BLaER1 (cell line): ENCODE data around the gene WAC.

Experiments used
- H3K27ac ChIP-seq: shearing (Covaris generic); formaldehyde crosslinking; 2 replicates; pipeline ENCODE4 v1.8.1; 2022
- H3K27me3 ChIP-seq: shearing (Covaris generic); formaldehyde crosslinking; 2 replicates; pipeline ENCODE4 v1.8.1; 2022
- H3K36me3 ChIP-seq: shearing (Covaris generic); formaldehyde crosslinking; 2 replicates; pipeline ENCODE4 v1.8.1; 2022
- H3K4me1 ChIP-seq: shearing (Covaris generic); formaldehyde crosslinking; 2 replicates; pipeline ENCODE4 v1.8.1; 2022
- H3K4me2 ChIP-seq: shearing (Covaris generic); formaldehyde crosslinking; 2 replicates; pipeline ENCODE4 v1.8.1; 2022
- H3K4me3 ChIP-seq: shearing (Covaris generic); formaldehyde crosslinking; 2 replicates; pipeline ENCODE4 v1.8.1; 2022
- H3K9ac ChIP-seq: shearing (Covaris generic); formaldehyde crosslinking; 2 replicates; pipeline ENCODE4 v1.8.1; 2022
- H3K9me3 ChIP-seq: shearing (Covaris generic); formaldehyde crosslinking; 2 replicates; pipeline ENCODE4 v1.8.1; 2022
- H4K20me1 ChIP-seq: shearing (Covaris generic); formaldehyde crosslinking; 2 replicates; pipeline ENCODE4 v1.8.1; 2022
- Cebpa-rat ChIP-seq: shearing (Covaris generic); IDR thresholded peaks from 2 replicates; pipeline ENCODE4 v1.8.1; 2022

Gene WAC

DNA sequence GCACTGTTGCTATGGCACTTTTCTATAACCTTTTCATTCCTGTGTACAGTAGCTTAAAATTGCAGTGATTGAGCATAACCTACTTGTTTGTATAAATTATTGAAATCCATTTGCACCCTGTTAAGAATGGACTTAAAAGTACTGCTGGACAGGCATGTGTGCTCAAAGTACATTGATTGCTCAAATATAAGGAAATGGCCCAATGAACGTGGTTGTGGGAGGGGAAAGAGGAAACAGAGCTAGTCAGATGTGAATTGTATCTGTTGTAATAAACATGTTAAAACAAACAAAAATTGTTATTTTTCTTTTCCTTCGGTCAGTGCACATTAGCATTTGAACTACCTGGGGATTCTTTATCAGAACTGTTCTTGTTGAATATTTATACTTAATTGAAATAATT lies 87.3 kb downstream of the WAC start:
- no peak overlapping the region for H3K9ac ChIP-seq
- peaks cover 64% of the 10 kb centered on the region for H3K36me3 ChIP-seq
- TF ChIP-seq Cebpa-rat, result no peak
- no peak overlapping the region for H3K27ac ChIP-seq
- H3K27me3 ChIP-seq, result no peaks in the 10 kb centered on the region
- H3K4me1 ChIP-seq, result no peaks in the 10 kb centered on the region
- H3K9me3 ChIP-seq, result no peaks in the 10 kb centered on the region
- H3K4me3 ChIP-seq, result no peak overlapping the region
- H3K4me2 ChIP-seq, result no peak overlapping the region
- peaks cover 59% of the 10 kb centered on the region for H4K20me1 ChIP-seq

DNA sequence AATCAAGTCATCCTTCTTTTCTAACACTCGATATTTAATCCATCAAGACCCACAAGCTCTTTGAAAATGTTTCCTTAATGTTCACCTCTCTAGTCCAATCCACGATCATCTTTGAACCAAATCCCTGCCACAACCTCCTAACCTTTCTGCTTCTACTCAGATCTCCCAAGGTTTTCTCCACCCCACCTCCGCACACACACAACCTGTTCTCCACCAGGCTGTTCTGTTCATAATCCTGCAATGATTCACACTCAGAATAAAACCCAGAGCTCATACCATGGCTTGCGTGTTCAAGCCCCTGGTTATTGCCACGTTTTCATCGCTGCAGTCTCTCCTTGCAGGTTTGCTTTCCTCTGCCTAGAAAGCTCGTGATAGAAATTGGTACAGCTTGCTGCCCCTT lies 90.6 kb downstream of the WAC start:
- Histone ChIP-seq H3K27ac (no peak overlapping the region), H3K4me2 (no peak overlapping the region)
- no peak for TF ChIP-seq Cebpa-rat

DNA sequence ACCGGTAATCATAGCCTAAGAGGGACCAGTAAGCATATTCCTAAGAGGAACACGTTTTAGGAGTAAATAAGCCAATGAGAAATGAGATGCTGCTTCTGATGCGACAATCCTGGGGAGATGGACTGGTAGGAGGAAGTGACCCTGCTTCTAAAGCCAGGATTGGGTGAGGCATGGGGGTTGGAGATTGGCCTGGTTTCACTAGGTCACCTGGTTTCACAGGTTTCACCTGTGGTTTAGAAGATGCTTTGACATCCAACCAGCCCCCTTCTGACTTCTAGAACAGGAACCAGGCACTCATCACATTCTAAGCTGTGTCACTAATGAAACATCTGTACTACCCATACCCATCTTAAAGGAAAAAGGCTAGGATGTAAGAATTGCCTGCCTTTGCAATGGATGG lies 91.4 kb downstream of the WAC start:
- peaks cover 25% of the 10 kb centered on the region; the same call in 1 of the 2 replicates for H3K36me3 ChIP-seq
- TF ChIP-seq Cebpa-rat, result no peak
- H3K4me3 ChIP-seq, result no peak overlapping the region
- H4K20me1 ChIP-seq, result peaks cover 28% of the 10 kb centered on the region
- H3K9ac ChIP-seq, result no peak overlapping the region
- H3K4me2 ChIP-seq, result no peak overlapping the region
- no peaks in the 10 kb centered on the region for H3K4me1 ChIP-seq
- H3K27me3 ChIP-seq, result no peaks in the 10 kb centered on the region
- H3K27ac ChIP-seq, result no peak overlapping the region
- H3K9me3 ChIP-seq, result no peaks in the 10 kb centered on the region

More for the DNA sequence above, 90.6 kb downstream of the WAC start:
- Histone ChIP-seq H3K9me3 (no peaks in the 10 kb centered on the region), H3K4me1 (no peaks in the 10 kb centered on the region), H3K9ac (no peak overlapping the region), H3K27me3 (no peaks in the 10 kb centered on the region), H4K20me1 (peaks cover 33% of the 10 kb centered on the region), H3K36me3 (peaks cover 32% of the 10 kb centered on the region), H3K4me3 (no peak overlapping the region)

DNA sequence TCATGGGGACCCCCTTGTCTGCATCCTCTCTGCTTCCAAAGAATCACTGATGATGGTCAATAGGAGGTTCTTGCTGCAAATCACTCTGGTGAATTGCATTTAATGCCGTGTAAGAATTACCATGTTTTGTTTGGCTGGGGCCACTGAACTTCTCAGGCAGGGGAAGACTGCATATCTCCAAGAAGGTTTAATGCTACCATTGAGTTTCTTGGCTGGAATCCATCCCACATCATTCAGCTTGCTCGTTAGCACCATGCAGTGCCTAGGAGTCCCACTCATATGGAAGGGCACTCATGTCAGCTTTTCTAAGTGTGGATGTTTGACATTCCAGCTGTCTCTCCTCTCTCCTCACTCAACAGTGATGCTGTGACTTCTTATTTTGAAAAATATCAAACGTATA lies 94.2 kb downstream of the WAC start:
- H3K27me3 ChIP-seq, result no peaks in the 10 kb centered on the region
- H3K4me1 ChIP-seq, result no peaks in the 10 kb centered on the region
- H4K20me1 ChIP-seq, result 0 out of 2 replicates have a peak, but pooled peaks cover 8% of the 10 kb centered on the region
- no peak overlapping the region for H3K27ac ChIP-seq
- no peak overlapping the region for H3K9ac ChIP-seq
- no peak for TF ChIP-seq Cebpa-rat
- no peak overlapping the region for H3K4me2 ChIP-seq
- H3K4me3 ChIP-seq, result no peak overlapping the region
- no peaks in the 10 kb centered on the region; the same call in 1 of the 2 replicates for H3K36me3 ChIP-seq
- no peaks in the 10 kb centered on the region for H3K9me3 ChIP-seq

DNA sequence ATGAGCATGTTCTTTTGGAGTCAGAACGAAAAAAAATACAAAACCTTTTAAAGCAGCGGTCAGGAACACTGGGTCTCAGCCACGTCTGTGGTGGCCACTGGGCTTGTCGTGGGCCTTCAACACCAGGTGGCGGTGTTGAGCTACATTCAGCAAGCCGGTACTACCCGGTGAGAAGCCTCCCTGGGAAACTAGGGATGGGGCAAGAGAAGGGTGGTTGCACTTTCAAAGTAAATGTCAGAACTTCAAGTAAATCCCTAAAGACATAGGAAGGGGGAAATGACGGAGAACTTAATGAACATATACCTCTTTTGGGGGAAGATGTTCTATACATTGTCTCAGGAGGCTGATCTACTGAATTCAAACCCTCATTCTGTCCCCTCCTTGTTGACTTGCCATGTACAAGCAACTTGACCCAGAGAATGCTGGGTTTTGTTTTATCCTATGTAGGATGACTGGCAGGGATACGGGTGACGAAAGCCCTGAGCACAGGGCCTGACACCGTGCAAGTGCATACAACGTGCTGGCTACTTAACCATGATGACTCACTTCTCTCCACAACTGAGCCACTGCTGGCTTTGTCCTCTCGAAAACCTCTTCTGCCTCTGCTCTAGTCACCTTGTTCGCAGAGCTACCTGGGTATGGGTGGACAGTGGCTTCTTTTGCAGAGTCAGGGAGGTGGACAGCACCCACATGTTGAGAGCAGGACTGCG lies 95.4 kb downstream of the WAC start:
- no peak overlapping the region for H3K27ac ChIP-seq
- H3K9me3 ChIP-seq, result no peaks in the 10 kb centered on the region
- H3K4me2 ChIP-seq, result no peak overlapping the region
- no peak overlapping the region for H3K9ac ChIP-seq
- no peak for TF ChIP-seq Cebpa-rat
- H3K27me3 ChIP-seq, result no peaks in the 10 kb centered on the region
- no peaks in the 10 kb centered on the region for H3K4me1 ChIP-seq
- no peaks in the 10 kb centered on the region for H3K36me3 ChIP-seq
- H4K20me1 ChIP-seq, result 0 out of 2 replicates have a peak, but pooled peaks cover 5% of the 10 kb centered on the region
- no peak overlapping the region for H3K4me3 ChIP-seq

DNA sequence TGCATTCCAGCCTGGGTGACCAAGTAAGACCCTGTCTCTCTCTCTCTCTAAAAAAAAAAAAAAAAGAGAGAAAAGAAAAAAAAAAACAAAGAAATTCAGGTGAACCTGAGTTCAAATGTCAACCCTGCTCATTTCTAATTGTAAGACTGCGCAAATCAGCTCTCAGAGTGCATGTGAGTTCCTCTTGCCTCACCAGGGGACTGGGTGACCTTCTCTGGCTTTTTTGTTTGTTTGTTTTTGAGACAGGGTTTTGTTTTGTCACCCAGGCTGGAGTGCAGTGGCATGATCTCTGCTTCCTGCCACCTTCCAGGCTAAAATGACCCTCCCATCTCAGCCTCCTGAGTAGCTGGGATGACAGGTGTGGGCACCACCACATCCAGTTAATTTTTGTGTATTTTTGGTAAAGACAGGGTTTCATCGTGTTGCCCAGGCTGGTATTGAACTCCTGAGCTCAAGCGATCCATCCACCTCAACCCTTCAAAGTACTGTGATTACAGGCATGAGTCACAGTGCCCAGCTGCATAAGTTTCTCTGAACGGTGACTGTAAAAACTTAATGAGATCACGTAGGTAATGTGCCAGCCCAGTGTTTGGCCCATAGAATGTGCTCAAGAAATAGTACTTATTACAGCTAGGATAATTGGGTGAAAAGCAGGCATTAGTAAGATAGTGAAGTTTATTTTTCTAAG lies 99.1 kb downstream of the WAC start:
- Histone ChIP-seq H3K9ac (no peak overlapping the region), H3K4me2 (no peak overlapping the region), H3K4me1 (no peaks in the 10 kb centered on the region), H3K27ac (no peak overlapping the region), H3K36me3 (no peaks in the 10 kb centered on the region), H3K9me3 (no peaks in the 10 kb centered on the region), H3K27me3 (no peaks in the 10 kb centered on the region), H3K4me3 (no peak overlapping the region), H4K20me1 (no peaks in the 10 kb centered on the region)
- TF ChIP-seq Cebpa-rat, result no peak

DNA sequence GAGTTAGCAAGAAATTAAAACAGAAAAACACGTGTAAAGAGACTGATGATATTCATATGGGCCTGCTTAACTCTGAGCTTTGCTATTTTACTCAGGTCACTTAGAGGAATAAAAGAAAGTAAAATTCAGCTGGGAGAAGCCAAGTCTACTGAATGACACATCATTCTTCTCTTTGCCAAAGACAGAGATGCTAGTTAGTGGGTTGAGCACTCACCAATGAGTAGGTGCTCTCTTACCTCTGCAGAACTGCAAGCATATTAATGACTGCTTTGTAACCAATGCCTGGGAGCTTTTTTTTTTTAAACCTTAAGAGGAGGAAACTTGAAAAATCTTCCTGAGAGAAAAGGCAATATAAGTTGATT lies 99.6 kb downstream of the WAC start:
- H3K36me3 ChIP-seq, result no peaks in the 10 kb centered on the region
- H3K9ac ChIP-seq, result no peak overlapping the region
- TF ChIP-seq Cebpa-rat, result no peak
- no peaks in the 10 kb centered on the region for H3K9me3 ChIP-seq
- H3K4me1 ChIP-seq, result no peaks in the 10 kb centered on the region
- H3K4me3 ChIP-seq, result no peak overlapping the region
- H4K20me1 ChIP-seq, result no peaks in the 10 kb centered on the region
- H3K27ac ChIP-seq, result no peak overlapping the region
- no peaks in the 10 kb centered on the region for H3K27me3 ChIP-seq
- no peak overlapping the region for H3K4me2 ChIP-seq

DNA sequence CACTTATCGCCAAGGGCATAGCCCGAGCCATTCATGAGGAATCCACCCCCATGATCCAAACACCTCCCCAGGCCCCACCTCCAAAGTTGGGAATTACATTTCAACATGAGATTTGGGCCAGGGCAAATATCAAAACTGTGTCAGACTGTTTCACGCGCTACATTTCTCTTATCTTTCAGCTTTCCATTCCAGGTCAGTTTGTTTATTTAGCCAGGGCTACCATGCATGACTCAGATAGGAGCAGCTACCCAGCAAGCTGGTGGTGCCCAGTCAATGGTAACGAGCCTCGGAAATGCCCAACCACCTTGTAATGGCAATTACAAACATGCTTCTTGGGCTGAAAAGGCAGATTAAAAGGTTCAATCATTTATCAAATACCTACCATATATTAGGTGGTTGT lies 100.8 kb downstream of the WAC start:
- TF ChIP-seq Cebpa-rat, result no peak

DNA sequence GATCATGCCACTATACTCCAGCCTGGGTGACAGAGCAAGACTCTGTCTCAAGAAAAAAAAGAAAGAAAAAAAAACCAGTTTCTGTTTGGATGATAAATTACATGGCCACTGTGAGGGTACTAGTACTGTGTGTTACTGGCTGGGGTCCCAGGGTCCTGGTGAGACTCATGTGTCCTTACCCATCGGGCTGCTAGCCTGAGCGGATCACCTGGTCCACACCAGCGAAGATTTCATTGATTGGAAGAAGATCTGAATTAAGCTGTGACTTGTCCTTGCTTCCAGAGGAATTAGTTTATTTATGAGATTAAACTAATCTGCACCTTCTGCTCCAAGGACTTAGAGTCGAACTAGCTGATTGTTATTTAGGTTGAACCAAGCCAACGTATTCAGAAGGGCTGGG lies 104.4 kb downstream of the WAC start:
- H3K4me3 ChIP-seq, result no peak overlapping the region
- H3K4me2 ChIP-seq, result no peak overlapping the region
- H3K27me3 ChIP-seq, result no peaks in the 10 kb centered on the region
- H3K9ac ChIP-seq, result no peak overlapping the region
- TF ChIP-seq Cebpa-rat, result no peak
- no peaks in the 10 kb centered on the region for H3K9me3 ChIP-seq
- no peaks in the 10 kb centered on the region for H3K4me1 ChIP-seq
- H4K20me1 ChIP-seq, result no peaks in the 10 kb centered on the region
- no peak overlapping the region for H3K27ac ChIP-seq
- H3K36me3 ChIP-seq, result no peaks in the 10 kb centered on the region

More for the DNA sequence above, 100.8 kb downstream of the WAC start:
- Histone ChIP-seq H3K27ac (no peak overlapping the region), H3K4me3 (no peak overlapping the region), H3K4me1 (no peaks in the 10 kb centered on the region), H3K36me3 (no peaks in the 10 kb centered on the region), H3K9me3 (no peaks in the 10 kb centered on the region), H3K4me2 (no peak overlapping the region), H3K27me3 (no peaks in the 10 kb centered on the region), H3K9ac (no peak overlapping the region), H4K20me1 (no peaks in the 10 kb centered on the region)

DNA sequence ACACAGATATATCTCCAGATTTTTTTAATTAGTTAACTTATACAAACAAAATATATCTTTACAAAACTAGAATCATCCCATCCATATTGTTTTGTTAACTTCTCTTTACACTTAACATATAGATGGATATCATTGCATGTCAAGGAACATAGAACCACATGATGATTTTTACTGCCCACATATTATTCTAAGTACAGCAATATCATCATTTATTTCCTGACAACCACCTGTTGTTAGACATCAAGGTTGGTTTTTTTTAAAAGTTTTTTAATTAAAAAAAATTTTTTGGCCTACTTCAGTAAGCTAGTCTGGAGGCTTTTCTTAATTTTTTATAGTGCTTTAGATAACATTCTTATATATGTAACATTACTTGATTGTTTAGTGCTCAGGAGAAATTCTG lies 105.5 kb downstream of the WAC start:
- no peak for TF ChIP-seq Cebpa-rat
- H4K20me1 ChIP-seq, result no peaks in the 10 kb centered on the region
- H3K27ac ChIP-seq, result no peak overlapping the region
- no peak overlapping the region for H3K4me2 ChIP-seq
- no peak overlapping the region for H3K4me3 ChIP-seq
- H3K9me3 ChIP-seq, result no peaks in the 10 kb centered on the region
- H3K27me3 ChIP-seq, result no peaks in the 10 kb centered on the region
- H3K9ac ChIP-seq, result no peak overlapping the region
- H3K4me1 ChIP-seq, result no peaks in the 10 kb centered on the region
- no peaks in the 10 kb centered on the region for H3K36me3 ChIP-seq
